HepG2 (cell line): ENCODE results near the gene VAMP5. TPM values are rescaled to one million over a fixed set of nuclear protein-coding genes. Genes with fewer than 3 reads are reported as not detected.

Experiments used
- HDAC6 ChIP-seq: fragments of 200-600 bp; sonication (generic); IDR thresholded peaks from 2 replicates; pipeline ENCODE4 v1.7.0; 2017; ENCODE audit warnings: mild to moderate bottlenecking, antibody characterized with exemption, low read length, low read depth
- HMG20B ChIP-seq: conservative IDR thresholded peaks from 2 replicates; pipeline ENCODE4 v1.6.1; 2016; ENCODE audit warnings: missing genetic modification reagents, missing compliant biosample characterization
- MAF1 ChIP-seq: sonication (generic); formaldehyde crosslinking; IDR thresholded peaks from 2 replicates; pipeline ENCODE4 v1.5.0; 2020; ENCODE audit warnings: missing genetic modification reagents, borderline replicate concordance
- MAX ChIP-seq: IDR thresholded peaks from 2 replicates; pipeline ENCODE4 v1.6.1; 2012; ENCODE audit warnings: inconsistent platforms
- MAZ ChIP-seq, 2 experiments: sonication (generic) in 1 of 2; formaldehyde crosslinking in 1 of 2; IDR thresholded peaks; 2 replicates each; pipeline versions ENCODE4 v1.5.0 to v1.6.1; 2012 to 2020; ENCODE audit warnings: low read depth in 2 of 2, mild to moderate bottlenecking in 2 of 2, borderline replicate concordance in 1 of 2, improper control_type of control experiment in 1 of 2, low read length in 1 of 2, missing genetic modification reagents in 1 of 2, moderate library complexity in 1 of 2
- RCOR2 ChIP-seq: IDR thresholded peaks from 2 replicates; pipeline ENCODE4 v1.6.1; 2016; ENCODE audit warnings: missing biosample characterization, missing genetic modification reagents
- SIN3B ChIP-seq: fragments of 150-350 bp; IDR thresholded peaks from 2 replicates; pipeline ENCODE4 v1.6.1; 2014; ENCODE audit warnings: low read length
- SMYD3 ChIP-seq: sonication (generic); formaldehyde crosslinking; IDR thresholded peaks from 2 replicates; pipeline ENCODE4 v1.8.1; 2023; ENCODE audit warnings: mild to moderate bottlenecking, missing genetic modification reagents
- ZBTB44 ChIP-seq: sonication (generic); formaldehyde crosslinking; IDR thresholded peaks from 2 replicates; pipeline ENCODE4 v1.4.0; 2020; ENCODE audit warnings: missing genetic modification reagents
- ZFP82 ChIP-seq: sonication (generic); formaldehyde crosslinking; IDR thresholded peaks from 2 replicates; pipeline ENCODE4 v1.5.1; 2020; ENCODE audit warnings: mild to moderate bottlenecking, missing genetic modification reagents, borderline replicate concordance
- ZFYVE20 ChIP-seq: sonication (generic); formaldehyde crosslinking; IDR thresholded peaks from 2 replicates; pipeline ENCODE4 v1.8.0; 2023; ENCODE audit warnings: low read depth, mild to moderate bottlenecking, moderate library complexity, missing genetic modification reagents, borderline replicate concordance
- ZNF20 ChIP-seq: sonication (generic); formaldehyde crosslinking; IDR thresholded peaks from 2 replicates; pipeline ENCODE4 v1.4.0; 2020; ENCODE audit warnings: mild to moderate bottlenecking, moderate library complexity, missing genetic modification reagents
- ZNF207 ChIP-seq: fragments of 450-650 bp; IDR thresholded peaks from 2 replicates; pipeline ENCODE4 v1.6.1; 2016; ENCODE audit warnings: antibody characterized with exemption, borderline replicate concordance
- ZNF24 ChIP-seq: fragments of 450-650 bp; IDR thresholded peaks from 2 replicates; pipeline ENCODE4 v1.6.1; 2017; ENCODE audit warnings: antibody characterized with exemption, mild to moderate bottlenecking
- ZNF512 ChIP-seq: sonication (generic); formaldehyde crosslinking; IDR thresholded peaks from 2 replicates; pipeline ENCODE4 v1.4.0; 2020; ENCODE audit warnings: mild to moderate bottlenecking, missing genetic modification reagents
- ZNF652 ChIP-seq: IDR thresholded peaks from 2 replicates; pipeline ENCODE4 v1.6.1; 2016; ENCODE audit warnings: low read depth, borderline replicate concordance
- ZNF710 ChIP-seq: sonication (generic); formaldehyde crosslinking; IDR thresholded peaks from 2 replicates; pipeline ENCODE4 v1.5.0; 2020; ENCODE audit warnings: mild to moderate bottlenecking, missing genetic modification reagents, borderline replicate concordance
- ZSCAN12 ChIP-seq: sonication (generic); formaldehyde crosslinking; IDR thresholded peaks from 2 replicates; pipeline ENCODE4 v1.9.0; 2021; ENCODE audit warnings: mild to moderate bottlenecking, missing genetic modification reagents
- polyA plus RNA-seq, 8 experiments: library from polyadenylated mRNA; depleted of rRNA in 3 of 8; stranded (reverse) in 7 of 8; unstranded in 1 of 8; fragments of >200 nt; fragmentation: Illumina TruSeq in 4 of 8; extraction: Trizol in 4 of 8; gene quantifications; 2 replicates each; pipeline versions ENCODE4 v1.2.1 to v1.2.3, GENCODE V29; 2011 to 2016; ENCODE audit warnings: low read depth in 4 of 8, missing spikeins in 1 of 8, mixed read lengths in 1 of 8; ENCODE audit not compliant: insufficient read depth in 1 of 8
- total RNA-seq, 5 experiments: library from RNA; depleted of rRNA; stranded (reverse); fragments of >200 nt; fragmentation: Illumina TruSeq; extraction: Trizol; gene quantifications; 2 replicates each; pipeline ENCODE4 v1.2.3, GENCODE V29; 2016; ENCODE audit warnings: low read depth in 1 of 5
- TF ChIP-seq, protein P1 (sequence below): IDR thresholded peaks from 2 replicates; pipeline ENCODE4 v1.6.1; 2016; ENCODE audit warnings: low read depth, missing genetic modification reagents, missing compliant biosample characterization

Gene VAMP5
- total and polyA plus RNA-seq, 2 of the 13 experiments (the other 11 are each of a cell fraction or from before 2014, with no cell fraction given) = 7.2 to 56.7 TPM

DNA sequence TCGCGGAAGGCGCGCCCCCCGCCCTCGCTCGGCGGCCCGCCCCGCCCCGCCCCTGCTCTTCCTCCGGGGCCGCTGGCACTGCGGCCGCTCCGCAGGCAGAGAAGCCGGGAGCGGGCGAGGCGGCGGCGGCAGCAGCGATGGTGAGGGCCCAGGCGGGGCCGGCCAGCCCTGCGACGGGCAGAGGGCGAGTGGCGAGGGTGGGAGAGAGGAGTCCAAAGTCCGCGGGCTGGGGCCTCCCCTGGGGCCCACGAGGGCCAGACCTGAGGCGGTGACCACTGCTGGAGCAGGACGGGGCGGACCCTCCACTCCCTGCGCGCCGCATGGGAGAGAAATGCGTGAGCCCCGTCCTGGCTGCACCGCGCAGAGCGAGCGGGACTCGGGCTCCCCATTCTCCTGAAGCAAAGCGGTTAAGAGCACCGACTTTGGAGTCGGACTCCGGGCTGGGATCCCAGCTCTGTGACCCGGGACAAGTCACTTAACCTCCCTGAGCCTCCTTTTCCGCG lies at the start of gene VAMP5 (continued):
- TF ChIP-seq RCOR2 (CRISPR knock-in tag) (no peak), ZNF652 (CRISPR knock-in tag) (0 out of 2 replicates have a peak, but pooled peaks have one; percentile 33), ZNF20 (no peak; the same call in 1 of the 2 replicates), MAX (peak; percentile 96), ZSCAN12 (CRISPR knock-in tag) (no peak), SIN3B (no peak), ZNF207 (no peak), ZBTB44 (CRISPR knock-in tag) (no peak), ZFYVE20 (no peak), MAF1 (CRISPR knock-in tag) (peak; percentile 84), SMYD3 (CRISPR knock-in tag) (no peak), ZNF710 (CRISPR knock-in tag) (no peak; the same call in 1 of the 2 replicates), HDAC6 (no peak), ZFP82 (CRISPR knock-in tag) (no peak), ZNF24 (no peak), ZNF512 (CRISPR knock-in tag) (0 out of 2 replicates have a peak, but pooled peaks have one; percentile 38), MAZ (IDR thresholded peaks at IDR 0.05; ENCODE audit: borderline replicate concordance, low read depth, low read length) (peak; percentile 64; the same call in 1 of the 2 replicates), MAZ (CRISPR knock-in tag; IDR thresholded peaks at IDR 0.05; ENCODE audit: low read depth) (peak; percentile 96), HMG20B (no peak)
- TF ChIP-seq, protein P1, sequence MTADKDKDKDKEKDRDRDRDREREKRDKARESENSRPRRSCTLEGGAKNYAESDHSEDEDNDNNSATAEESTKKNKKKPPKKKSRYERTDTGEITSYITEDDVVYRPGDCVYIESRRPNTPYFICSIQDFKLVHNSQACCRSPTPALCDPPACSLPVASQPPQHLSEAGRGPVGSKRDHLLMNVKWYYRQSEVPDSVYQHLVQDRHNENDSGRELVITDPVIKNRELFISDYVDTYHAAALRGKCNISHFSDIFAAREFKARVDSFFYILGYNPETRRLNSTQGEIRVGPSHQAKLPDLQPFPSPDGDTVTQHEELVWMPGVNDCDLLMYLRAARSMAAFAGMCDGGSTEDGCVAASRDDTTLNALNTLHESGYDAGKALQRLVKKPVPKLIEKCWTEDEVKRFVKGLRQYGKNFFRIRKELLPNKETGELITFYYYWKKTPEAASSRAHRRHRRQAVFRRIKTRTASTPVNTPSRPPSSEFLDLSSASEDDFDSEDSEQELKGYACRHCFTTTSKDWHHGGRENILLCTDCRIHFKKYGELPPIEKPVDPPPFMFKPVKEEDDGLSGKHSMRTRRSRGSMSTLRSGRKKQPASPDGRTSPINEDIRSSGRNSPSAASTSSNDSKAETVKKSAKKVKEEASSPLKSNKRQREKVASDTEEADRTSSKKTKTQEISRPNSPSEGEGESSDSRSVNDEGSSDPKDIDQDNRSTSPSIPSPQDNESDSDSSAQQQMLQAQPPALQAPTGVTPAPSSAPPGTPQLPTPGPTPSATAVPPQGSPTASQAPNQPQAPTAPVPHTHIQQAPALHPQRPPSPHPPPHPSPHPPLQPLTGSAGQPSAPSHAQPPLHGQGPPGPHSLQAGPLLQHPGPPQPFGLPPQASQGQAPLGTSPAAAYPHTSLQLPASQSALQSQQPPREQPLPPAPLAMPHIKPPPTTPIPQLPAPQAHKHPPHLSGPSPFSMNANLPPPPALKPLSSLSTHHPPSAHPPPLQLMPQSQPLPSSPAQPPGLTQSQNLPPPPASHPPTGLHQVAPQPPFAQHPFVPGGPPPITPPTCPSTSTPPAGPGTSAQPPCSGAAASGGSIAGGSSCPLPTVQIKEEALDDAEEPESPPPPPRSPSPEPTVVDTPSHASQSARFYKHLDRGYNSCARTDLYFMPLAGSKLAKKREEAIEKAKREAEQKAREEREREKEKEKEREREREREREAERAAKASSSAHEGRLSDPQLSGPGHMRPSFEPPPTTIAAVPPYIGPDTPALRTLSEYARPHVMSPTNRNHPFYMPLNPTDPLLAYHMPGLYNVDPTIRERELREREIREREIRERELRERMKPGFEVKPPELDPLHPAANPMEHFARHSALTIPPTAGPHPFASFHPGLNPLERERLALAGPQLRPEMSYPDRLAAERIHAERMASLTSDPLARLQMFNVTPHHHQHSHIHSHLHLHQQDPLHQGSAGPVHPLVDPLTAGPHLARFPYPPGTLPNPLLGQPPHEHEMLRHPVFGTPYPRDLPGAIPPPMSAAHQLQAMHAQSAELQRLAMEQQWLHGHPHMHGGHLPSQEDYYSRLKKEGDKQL (CRISPR knock-in tag) = 0 out of 2 replicates have a peak, but pooled peaks have one; percentile 25
